GM19099 (cell line): ENCODE measurements around the gene VPS35L.

ENCODE experiments used
- POLR2A ChIP-seq: IDR thresholded peaks from 3 replicates; pipeline ENCODE4 v1.6.1; 2011; ENCODE audit warnings: low read depth; ENCODE audit not compliant: insufficient read length; ENCODE audit errors: extremely low read depth

The VPS35L gene

DNA sequence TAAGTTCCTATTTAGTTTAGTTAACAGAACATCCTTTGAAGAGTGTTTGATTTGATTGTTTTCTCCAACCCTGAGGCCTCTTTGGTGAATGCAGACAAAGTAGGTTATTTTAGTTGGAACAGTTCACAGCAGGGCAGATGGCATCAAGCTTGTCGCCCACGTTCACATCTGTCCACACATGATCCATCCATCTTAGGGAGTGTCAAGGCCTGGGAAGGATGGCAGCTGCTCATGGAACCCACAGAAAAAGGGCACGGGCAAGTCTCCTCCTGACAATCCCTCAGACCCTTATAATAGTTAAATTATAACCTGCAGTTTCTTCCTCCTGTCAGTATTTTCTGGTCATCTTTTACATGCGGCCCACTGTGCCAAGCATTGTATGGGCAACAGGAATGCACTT lies 102.3 kb downstream of the VPS35L start:
- no peak for TF ChIP-seq POLR2A

DNA sequence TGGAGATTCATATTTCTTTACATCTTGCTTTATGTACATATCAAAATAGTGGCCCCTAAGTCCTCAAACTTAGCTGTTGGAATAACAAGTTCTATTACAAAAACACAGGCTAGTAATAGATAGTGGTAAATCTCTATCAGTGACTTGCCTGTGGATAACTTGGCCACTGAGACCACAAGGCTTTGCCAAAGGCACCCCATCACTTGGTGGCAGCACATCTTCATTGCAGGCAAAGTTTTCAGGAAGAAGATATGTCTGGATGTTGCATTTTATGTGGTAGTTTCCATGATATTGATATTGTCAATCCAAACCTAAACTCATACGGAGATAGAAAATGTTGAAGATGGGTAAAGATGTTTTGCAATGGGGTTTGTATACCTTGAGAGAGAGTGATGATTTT lies 104.1 kb downstream of the VPS35L start:
- no peak for TF ChIP-seq POLR2A

DNA sequence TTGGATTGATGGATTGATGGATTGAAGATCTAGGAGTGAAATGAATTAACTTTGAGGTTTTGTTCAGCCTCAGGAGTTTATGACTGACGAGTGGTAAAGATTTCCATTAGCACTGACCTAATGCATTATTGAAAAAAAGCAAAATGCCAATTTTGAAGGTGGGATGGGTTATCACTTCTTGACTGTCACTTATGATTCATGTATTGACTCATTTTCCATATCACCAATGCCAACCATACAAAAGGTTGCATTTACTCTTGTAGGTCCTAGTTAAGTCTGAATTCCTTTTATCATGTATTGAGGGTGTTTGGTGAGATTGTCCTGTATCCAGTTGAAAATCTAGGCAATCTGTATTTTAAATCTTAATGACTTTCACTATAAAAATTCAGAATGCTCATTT lies 104.9 kb downstream of the VPS35L start:
- TF ChIP-seq POLR2A: no peak

DNA sequence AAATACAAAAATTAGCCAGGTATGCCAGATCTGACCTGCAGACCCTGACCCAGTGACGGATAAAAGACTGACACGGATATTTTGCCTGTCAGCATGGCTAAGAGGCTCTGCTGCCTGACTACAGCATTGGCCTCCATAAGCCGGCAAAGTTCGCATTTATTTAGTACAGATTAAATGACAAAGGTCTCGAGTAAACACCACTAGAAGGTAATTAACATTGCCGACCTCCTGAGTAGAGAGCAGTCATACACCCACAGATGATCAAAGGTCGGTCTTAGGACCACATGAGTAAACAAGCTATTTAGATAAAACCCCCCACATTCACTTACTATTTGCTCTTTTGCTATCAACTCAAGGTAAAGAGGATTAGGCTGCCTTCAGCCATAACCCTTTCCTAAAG lies 106.8 kb downstream of the VPS35L start:
- no peak for TF ChIP-seq POLR2A

DNA sequence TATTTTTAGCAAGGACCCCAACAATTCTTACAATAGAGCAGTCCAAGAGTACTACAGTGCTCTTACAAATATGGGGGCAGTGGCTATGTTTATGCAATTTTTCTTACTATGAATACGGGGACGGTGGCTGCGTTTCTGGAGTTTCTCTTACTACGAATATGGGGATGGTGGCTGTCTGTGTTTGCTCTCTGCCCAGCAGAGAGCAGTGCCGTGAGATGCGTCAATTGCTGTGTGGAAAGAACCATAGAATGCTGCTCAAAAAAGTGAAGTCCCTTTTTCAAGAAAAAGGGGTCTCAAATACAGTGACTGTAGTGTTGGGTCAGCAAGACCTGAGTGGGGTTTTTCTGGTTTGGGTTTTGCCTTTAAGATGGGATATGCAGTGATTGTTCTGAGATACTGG lies 108.7 kb downstream of the VPS35L start:
- TF ChIP-seq POLR2A: no peak

DNA sequence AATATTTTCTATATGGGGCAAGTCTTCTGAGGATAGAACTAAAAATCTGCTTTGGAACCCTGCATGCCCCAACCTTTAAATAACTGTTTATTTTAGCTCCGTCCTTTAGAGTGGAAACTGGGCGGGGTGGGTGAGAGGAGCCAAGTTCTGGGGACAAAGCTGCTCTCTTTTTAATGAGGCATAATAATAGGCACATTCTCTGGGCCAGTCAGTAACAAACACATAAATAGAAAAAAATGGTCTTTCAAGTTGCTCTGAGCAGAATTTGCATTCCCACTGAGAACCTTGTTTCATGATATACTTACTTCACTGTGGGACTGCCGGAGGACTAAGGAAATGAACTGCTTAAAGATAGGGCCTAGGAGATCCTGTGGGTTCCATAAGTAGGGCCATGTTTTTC lies 111.0 kb downstream of the VPS35L start:
- no peak for TF ChIP-seq POLR2A

DNA sequence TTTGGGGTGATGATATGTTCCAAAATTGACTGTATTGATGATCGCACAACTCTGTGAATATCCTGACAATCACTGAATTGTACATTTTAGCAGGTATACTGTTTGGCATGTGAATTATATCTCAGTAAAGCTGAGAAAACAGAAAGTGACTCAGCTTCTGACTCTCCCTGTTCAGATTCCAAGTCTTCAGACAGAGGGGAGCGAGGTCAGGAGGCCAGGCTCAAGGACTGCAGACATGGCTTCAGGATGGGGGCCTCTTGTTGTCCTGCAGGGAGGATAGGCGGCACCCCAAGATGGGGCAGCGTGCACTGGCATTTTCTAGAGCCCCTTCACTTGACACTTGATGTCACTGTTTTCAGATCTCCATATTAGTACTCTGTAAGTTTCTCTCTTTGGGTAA lies 116.9 kb downstream of the VPS35L start:
- no peak for TF ChIP-seq POLR2A

DNA sequence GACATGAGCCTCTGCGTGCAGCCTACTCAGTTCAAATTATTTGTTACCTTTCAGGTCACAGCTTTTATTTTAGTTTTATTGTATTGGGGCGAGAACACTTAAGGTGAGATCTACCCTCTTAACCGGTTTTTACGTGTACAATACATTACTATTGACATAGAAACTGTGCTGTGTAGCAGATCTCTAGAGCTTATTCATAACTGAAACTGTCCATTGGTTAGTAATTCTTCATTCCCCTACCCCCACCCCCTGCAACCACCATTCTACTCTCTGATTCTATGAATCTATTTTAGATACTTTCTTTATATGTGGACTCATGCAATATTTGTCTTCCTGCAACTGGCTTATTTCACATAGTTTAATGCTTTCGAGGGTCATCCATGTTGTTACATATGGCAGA lies 119.0 kb downstream of the VPS35L start:
- TF ChIP-seq POLR2A: no peak

DNA sequence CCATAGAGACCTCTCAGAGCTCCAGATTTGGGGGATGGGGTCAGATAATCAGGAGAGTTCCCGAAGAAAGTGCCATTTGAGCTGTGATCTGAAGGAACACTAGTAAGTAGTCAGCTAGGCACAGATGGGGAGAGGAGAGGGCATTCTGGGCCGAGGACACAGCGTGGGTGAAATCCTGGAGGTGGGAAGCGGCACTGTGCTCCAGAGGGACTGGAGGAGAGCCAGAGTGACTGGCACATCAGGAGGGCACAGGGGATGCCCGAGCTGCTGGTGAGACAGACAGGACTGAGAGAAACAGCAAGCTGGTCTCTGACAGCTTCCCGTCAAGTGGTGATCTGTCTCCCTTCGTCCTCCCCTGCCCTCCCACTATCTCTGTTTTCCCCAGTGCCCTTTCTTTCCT lies 121.9 kb downstream of the VPS35L start:
- TF ChIP-seq POLR2A: no peak

DNA sequence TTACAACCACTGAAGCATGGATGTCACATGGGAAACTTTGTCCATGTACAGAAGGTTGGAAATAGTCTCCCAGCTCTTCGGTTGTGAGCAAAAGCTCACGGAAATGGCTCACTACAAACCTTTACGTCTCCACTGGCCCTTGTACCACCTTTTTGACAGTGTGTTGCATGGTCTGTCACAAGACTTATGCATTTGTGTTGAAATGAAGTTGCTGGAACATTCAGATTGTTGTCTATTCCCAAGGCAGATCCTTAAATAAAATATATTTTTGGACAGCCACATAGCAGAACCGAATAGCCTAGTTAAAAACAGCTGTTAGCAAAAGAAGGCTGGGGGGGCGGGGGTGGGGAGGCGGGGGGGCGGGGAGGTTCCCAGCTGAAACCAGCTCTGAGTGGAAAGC lies 123.3 kb downstream of the VPS35L start:
- TF ChIP-seq POLR2A: no peak

DNA sequence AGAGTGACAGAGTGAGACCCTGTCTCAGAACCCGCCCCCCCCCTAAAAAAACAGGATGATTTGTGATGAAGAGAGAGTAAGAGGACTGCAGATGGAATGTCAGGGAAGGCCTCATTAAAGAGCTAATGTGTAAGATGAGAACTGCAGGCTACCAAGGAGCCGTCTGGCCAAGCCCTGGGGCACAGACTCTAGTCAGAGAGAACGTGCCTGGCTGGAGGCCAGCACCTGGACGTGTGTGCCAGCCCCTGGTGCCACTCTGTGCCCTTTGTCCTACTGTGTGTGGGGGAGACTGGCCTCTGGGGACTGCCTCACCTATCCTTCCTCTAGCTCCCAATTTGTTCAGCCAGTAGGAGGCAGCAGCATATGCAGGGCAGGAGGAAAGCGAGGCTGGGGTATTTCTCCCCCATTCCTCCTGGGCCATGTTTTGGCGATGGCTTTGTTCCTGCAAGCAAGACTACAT lies 125.4 kb downstream of the VPS35L start:
- no peak for TF ChIP-seq POLR2A

DNA sequence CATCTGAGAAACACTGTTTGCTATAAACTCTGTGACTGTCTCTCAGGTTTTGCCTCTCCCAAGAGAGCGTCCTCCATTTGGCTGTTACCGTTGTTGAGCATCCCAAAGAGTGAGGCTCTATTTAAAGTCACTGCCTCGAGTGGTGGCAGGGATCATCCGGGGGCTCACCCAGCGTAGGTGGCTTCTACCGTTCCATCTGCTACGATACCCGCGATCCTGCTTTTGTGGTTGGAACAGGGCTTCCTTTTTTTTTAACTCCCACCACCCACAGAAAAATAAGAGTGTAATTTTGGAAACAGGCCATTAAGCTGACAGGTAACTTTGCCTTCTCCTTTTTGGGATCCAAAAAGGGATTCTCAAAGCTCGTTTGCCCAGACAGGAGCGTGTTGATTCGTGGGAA lies 126.1 kb downstream of the VPS35L start:
- no peak for TF ChIP-seq POLR2A

DNA sequence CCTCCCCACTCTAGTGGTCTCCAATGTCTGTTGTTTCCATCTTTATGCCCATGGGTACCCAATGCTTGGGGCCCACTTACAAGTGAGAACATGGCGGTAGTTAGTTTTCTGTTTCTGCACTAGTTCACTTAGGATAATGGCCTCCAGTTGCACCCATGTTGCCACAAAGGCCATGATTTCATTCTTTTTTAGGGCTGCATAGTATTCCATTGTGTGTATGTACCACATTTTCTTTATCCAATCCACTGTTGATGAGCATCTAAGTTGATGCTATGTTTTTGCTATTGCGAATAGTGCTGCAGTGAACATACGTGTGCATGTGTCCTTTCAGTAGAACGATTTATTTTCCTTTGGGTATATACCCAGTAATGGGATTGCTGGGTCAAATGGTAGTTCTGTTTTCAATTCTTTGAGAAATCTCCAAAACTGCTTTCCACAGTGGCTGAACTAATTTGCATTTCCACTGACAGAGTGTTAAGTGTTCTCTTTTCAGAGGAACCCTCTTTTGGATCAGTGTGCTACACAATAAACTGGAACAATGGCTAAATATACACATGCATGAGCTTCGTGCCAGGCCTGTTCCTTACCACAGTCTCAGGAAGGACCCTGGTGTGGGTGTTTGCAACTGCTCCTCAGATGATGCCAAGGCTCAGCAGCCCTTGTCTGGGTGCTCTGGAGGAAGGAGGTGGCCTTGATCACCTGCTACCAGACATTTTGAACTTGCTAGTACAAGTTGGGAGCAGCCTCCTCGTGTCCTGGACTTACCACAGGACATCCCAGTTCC lies 128.1 kb downstream of the VPS35L start:
- TF ChIP-seq POLR2A: no peak

DNA sequence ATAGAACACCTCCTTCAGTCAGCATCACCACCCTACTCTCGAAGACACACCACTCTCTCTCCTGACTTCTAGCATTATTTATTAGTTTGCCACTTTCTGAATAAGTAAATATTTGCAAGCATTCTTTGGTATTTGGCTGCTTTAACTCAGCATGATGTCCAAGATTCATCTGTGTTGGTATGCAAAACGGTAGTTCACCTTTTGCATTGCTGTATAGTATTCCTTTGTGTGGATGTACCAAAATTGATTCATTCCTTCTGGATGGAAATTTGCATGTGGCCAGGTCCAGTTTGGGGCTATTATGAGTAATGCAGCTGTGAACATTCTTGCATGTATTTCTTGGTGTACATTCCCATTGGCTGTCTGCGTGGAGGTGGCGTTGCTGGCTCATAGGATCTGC lies 129.7 kb downstream of the VPS35L start:
- no peak for TF ChIP-seq POLR2A

DNA sequence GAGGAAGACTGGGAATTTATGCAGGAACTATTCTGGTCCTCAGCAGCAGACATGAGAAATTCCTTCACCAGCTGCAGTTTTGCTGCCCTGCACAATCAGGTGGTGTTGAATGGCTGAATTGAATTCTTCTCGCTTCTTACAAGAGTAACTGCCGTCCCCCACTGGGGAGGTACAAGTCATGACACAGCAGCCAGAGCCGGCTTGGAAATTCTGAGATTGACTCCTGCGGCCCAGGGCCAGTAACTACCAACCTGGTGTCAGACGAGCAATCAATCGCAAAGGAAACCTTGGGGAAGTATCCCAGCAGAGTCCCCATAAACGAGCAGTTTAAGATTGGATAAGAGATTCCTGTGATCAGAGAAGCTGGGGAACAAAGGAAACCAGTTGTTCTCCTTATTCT lies 131.8 kb downstream of the VPS35L start:
- no peak for TF ChIP-seq POLR2A

DNA sequence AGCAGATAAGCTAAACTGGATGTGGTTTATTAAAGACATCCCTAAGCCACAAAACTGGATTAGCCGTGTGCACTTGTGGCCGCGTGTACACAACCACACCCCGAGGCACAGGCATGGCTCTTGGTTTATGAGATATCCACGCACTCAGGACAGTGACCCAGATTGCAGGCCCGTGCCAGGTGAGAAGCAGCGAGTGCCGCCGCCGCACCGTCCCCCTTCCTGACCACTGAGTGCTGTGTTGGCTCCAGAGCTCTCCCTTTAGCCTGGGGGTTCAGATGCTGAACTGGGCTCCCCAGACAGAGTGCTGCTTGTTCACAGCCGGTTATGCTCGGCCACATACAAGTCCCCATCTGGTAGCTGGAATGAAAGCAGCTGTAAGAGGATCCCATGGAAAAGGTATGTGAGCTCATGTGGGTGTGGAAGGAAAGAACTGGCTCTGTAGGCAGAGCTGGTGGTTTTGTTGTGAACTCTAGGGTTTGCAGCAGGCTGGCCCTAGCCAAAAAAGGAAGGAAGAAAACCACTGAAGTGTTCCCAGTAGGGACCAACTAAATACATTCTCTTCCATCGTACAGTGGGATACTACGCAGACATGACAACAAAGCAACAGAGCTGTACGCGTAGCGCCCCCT lies 133.0 kb downstream of the VPS35L start:
- TF ChIP-seq POLR2A: no peak
